Left lung (tissue), 10 donors: Measurements from ENCODE around the gene SNX1. TPM values are rescaled to one million over a fixed set of nuclear protein-coding genes. Genes with fewer than 3 reads are reported as not detected.
A peak's percentile ranks its signal among the peaks of the same experiment; 100 is the strongest.
"Not testable (repeated sequence)": the region's sequence is repeated elsewhere in the genome, so short reads cannot be mapped to it uniquely, and the experiment has no call there.

Experiments used
- ATAC-seq: fragments of 200-7000 bp; cut with Tn5 transposase; one replicate; pipeline ENCODE4 v1.9.1; 2020; ENCODE audit warnings: moderate library complexity
- DNase-seq, 4 donors: peaks; one replicate each; pipeline ENCODE4 v3.0.0-alpha.2; 2013 to 2020
- H3K27ac ChIP-seq, 2 donors: fragments of 200-600 bp; sonication (generic) in 1 of 2; one replicate each; pipeline versions ENCODE4 v1.5.0 to v1.8.0; 2020 to 2021
- H3K27me3 ChIP-seq, 2 donors: fragments of 200-600 bp; sonication (generic) in 1 of 2; one replicate each; pipeline versions ENCODE4 v1.5.0 to v1.8.0; 2020 to 2021
- H3K36me3 ChIP-seq, 2 donors: fragments of 200-600 bp; sonication (generic) in 1 of 2; one replicate each; pipeline versions ENCODE4 v1.5.0 to v1.8.0; 2020 to 2021
- H3K4me1 ChIP-seq, 2 donors: fragments of 200-600 bp; one replicate each; pipeline ENCODE4 v1.8.0; 2021
- H3K4me3 ChIP-seq, 2 donors: fragments of 200-600 bp; sonication (generic) in 1 of 2; one replicate each; pipeline versions ENCODE4 v1.5.0 to v1.8.0; 2020 to 2021; ENCODE audit warnings: mild to moderate bottlenecking in 1 of 2
- H3K9me3 ChIP-seq, 2 donors: fragments of 200-600 bp; sonication (generic) in 1 of 2; one replicate each; pipeline versions ENCODE4 v1.5.0 to v1.8.0; 2020 to 2021
- CTCF ChIP-seq, 2 donors: fragments of 200-600 bp; sonication (generic) in 1 of 2; IDR thresholded peaks; one replicate each; pipeline versions ENCODE4 v1.5.0 to v1.8.0; 2021; ENCODE audit warnings: antibody characterized with exemption in 2 of 2
- intact Hi-C, 2 donors: fragments of 100-400 bp; cut with DNase I; formaldehyde crosslinking; loops; one replicate each; pipeline versions ENCODE4 v1.11.2 to v1.14.2; 2022
- polyA plus RNA-seq, 6 donors: library from polyadenylated mRNA; unstranded; fragments of 120-200 nt; gene quantifications; one replicate each; pipeline ENCODE4 v1.2.1, GENCODE V29; 2013; ENCODE audit not compliant: insufficient read length in 6 of 6
- total RNA-seq, 2 donors: library from RNA; stranded (reverse); fragmentation: NEBNext Ultra II Directional; extraction: Animal tissue kit (Norgen Biotek cat#: 25700); gene quantifications; one replicate each; pipeline ENCODE4 v1.2.1, GENCODE V29; 2021
- donor health status: DM: no; HTN: yes; CAD: no.
- donor health status: DM: no; HTN: no; CAD: no.

The SNX1 gene
- total and polyA plus RNA-seq, 8 donors, result 121 to 160 (median 126) TPM

GRCh38 chr15:64068133-64068532 is 27.6 kb upstream of the SNX1 start:
- H3K9me3 ChIP-seq, result no peaks in the 10 kb centered on the region
- H3K27me3 ChIP-seq, result no peaks in the 10 kb centered on the region
- no peak for TF ChIP-seq CTCF (IDR thresholded peaks at IDR 0.05)
- intact Hi-C loops, result no loop called here
- no peak overlapping the region for H3K4me3 ChIP-seq
- peaks cover 17 to 51% of the 10 kb centered on the region in 2 donors for H3K4me1 ChIP-seq
- H3K36me3 ChIP-seq, result peaks cover 0 to 19% of the 10 kb centered on the region in 2 donors
- ATAC-seq (no peak), DNase-seq (no peak)
- H3K27ac ChIP-seq, result no peak overlapping the region

GRCh38 chr15:64070106-64070505 is 25.7 kb upstream of the SNX1 start:
- Histone ChIP-seq H3K27ac (peak overlapping the region; percentile 71 to 73), H3K4me1 (peaks cover 17 to 53% of the 10 kb centered on the region in 2 donors), H3K9me3 (no peaks in the 10 kb centered on the region), H3K4me3 (no peak overlapping the region), H3K27me3 (no peaks in the 10 kb centered on the region), H3K36me3 (peaks cover 0 to 35% of the 10 kb centered on the region in 2 donors)
- no peak for TF ChIP-seq CTCF (IDR thresholded peaks at IDR 0.05)
- no peak for ATAC-seq
- no peak for DNase-seq
- intact Hi-C loops, result no loop called here

- intact Hi-C loops, result no loop called here
- Histone ChIP-seq H3K4me1 (peaks cover 17 to 53% of the 10 kb centered on the region in 2 donors), H3K27me3 (no peaks in the 10 kb centered on the region), H3K4me3 (no peak overlapping the region), H3K27ac (peak overlapping the region; percentile 71 to 73), H3K9me3 (no peaks in the 10 kb centered on the region), H3K36me3 (peaks cover 0 to 40% of the 10 kb centered on the region in 2 donors)
- TF ChIP-seq CTCF (IDR thresholded peaks at IDR 0.05), result no peak
- ATAC-seq (peak; percentile 70), DNase-seq (peak in 1 of 4 donors; percentile 72)
Measured at GRCh38 chr15:64070965-64071851, 24.6 kb upstream of the SNX1 start.

- DNase-seq (no peak), ATAC-seq (no peak)
- Histone ChIP-seq H3K9me3 (no peaks in the 10 kb centered on the region), H3K4me3 (no peak overlapping the region), H3K4me1 (peaks cover 17 to 53% of the 10 kb centered on the region in 2 donors), H3K36me3 (peaks cover 0 to 40% of the 10 kb centered on the region in 2 donors), H3K27ac (peak overlapping the region; percentile 71 to 73), H3K27me3 (no peaks in the 10 kb centered on the region)
- TF ChIP-seq CTCF (IDR thresholded peaks at IDR 0.05), result no peak
- intact Hi-C loops, result no loop called here
Measured at GRCh38 chr15:64071931-64072765, 23.6 kb upstream of the SNX1 start.

GRCh38 chr15:64072812-64073211 is 23.0 kb upstream of the SNX1 start:
- Histone ChIP-seq H3K9me3 (no peaks in the 10 kb centered on the region), H3K27ac (peak overlapping the region in 1 of 2 donors; percentile 73), H3K4me3 (no peak overlapping the region), H3K36me3 (peaks cover 0 to 40% of the 10 kb centered on the region in 2 donors), H3K27me3 (no peaks in the 10 kb centered on the region), H3K4me1 (peaks cover 15 to 47% of the 10 kb centered on the region in 2 donors)
- TF ChIP-seq CTCF (IDR thresholded peaks at IDR 0.05), result no peak
- intact Hi-C loops, result no loop called here
- no peak for DNase-seq
- peak; percentile 6 for ATAC-seq

GRCh38 chr15:64073496-64073895 is 22.3 kb upstream of the SNX1 start:
- DNase-seq, H3K9me3 ChIP-seq, ATAC-seq, intact Hi-C loops, H3K4me3 ChIP-seq, H3K27me3 ChIP-seq: not testable (repeated sequence)
- Histone ChIP-seq H3K36me3 (peaks cover 0 to 40% of the 10 kb centered on the region in 2 donors), H3K4me1 (peaks cover 14 to 41% of the 10 kb centered on the region in 2 donors), H3K27ac (peak overlapping the region in 1 of 2 donors; percentile 73)
